ENCODE measurements around the gene PHACTR1.

DNA sequence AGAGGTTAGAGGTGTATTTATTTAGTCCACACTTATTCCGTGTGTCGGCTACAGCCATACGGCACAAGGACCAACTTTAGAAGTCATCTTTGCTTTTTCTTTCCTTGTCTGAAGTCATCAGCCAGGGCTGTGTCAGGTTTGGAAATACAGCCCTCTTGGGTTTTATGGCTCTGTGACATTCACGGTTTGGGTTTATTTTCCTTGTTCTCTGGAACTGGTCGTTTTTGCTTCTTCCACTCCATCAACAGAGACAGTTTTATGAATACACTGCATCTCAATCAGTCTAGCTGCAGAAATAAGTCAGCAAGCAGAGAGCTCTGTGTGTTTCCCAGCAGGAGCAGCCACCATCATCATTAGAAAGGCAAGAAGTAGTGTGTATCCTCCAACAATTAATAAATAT, 479.2 kb downstream of the PHACTR1 start:
- no peak for TF ChIP-seq POLR2A (IDR thresholded peaks at IDR 0.05)
- TF ChIP-seq, protein P1, sequence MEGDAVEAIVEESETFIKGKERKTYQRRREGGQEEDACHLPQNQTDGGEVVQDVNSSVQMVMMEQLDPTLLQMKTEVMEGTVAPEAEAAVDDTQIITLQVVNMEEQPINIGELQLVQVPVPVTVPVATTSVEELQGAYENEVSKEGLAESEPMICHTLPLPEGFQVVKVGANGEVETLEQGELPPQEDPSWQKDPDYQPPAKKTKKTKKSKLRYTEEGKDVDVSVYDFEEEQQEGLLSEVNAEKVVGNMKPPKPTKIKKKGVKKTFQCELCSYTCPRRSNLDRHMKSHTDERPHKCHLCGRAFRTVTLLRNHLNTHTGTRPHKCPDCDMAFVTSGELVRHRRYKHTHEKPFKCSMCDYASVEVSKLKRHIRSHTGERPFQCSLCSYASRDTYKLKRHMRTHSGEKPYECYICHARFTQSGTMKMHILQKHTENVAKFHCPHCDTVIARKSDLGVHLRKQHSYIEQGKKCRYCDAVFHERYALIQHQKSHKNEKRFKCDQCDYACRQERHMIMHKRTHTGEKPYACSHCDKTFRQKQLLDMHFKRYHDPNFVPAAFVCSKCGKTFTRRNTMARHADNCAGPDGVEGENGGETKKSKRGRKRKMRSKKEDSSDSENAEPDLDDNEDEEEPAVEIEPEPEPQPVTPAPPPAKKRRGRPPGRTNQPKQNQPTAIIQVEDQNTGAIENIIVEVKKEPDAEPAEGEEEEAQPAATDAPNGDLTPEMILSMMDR (IDR thresholded peaks at IDR 0.05): no peak

All from lower leg skin (tissue), 3 donors.